DMS53 treated with DMSO at 0.1 percent for 48 hours (cell line): ENCODE measurements around the gene TTLL10.

Source experiments
- DNase-seq: peaks from one replicate; lab custom pipeline; 2025; ENCODE audit not compliant: unreplicated experiment; lab: John Stamatoyannopoulos, UW

The TTLL10 gene

DNA sequence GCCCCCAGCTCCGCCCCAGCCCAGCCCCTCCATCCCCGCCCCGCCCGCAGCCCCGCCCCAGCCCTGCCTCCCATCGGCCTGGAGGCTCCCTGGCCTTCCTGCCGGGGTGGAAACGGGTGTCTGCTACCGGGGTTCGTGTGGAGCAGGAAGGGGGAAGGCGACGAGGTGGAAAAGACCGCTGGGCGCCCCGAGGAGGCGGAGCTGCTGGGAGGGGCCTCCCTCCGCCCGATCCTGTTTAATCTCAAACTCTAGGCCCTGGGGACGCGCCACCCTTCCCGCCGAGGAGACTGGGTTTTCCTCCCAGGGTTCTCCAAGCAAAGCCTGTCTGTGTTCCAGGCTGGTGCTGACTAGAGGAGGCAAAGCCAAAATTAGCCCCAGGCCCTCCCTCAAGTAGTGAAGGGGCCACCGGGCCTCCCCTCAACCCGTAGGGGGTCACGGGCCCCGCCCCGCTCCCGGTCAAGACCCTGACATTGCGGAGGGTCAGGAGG lies 16.2 kb upstream of the TTLL10 start:
- DNase-seq = peak; percentile 69

DNA sequence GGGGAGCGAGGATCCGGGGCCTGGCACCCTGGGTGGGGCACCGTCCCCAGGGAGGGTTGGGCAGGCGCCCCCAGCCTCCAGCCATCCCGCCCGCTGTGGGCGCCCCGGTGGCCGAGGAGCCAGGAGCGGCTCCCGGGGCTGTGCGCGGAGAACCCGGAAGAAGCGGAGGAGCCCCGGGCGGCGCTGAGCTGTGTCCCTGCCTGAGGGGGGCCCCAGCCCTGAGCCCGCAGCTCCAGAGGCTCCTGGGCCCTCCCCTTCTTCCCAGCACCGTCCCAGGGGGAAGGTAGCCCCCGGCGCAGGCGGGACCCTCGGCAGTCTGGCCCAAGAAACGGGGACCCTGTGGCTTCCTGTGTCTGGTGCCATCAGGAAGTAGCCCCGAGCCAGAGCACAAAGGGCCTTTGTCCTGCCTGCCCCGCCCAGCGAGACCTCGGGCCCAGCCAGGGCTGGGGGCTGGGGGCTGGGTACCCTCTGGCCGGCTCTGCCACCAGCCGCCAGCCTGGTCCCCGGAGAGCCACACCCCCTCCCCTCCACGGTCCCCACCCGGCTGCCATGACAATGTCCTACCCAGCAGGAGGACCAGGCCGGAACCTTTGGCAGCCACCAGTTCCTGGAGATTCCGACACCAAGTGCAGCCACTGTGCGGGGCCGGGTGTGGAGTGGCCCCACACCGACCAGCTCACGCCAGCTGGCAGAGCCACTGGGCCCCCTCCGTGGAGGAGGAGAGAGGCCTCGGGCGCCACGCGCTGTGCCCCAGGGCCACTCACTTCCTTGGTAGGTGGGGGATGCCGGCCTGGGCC lies 15.6 kb upstream of the TTLL10 start:
- peak; percentile 12 for DNase-seq

- DNase-seq = no peak
These were observed 13.3 kb upstream of the TTLL10 start for GRCh38 chr1:1160281-1160930.

- no peak for DNase-seq
These were observed 12.5 kb upstream of the TTLL10 start for GRCh38 chr1:1161078-1161682.

GRCh38 chr1:1161683-1162079 lies 12.0 kb upstream of the TTLL10 start:
- DNase-seq = no peak

- DNase-seq = peak; percentile 93
These were observed 10.8 kb upstream of the TTLL10 start for GRCh38 chr1:1162597-1163537.

GRCh38 chr1:1163538-1164070 lies 10.1 kb upstream of the TTLL10 start:
- no peak for DNase-seq

DNA sequence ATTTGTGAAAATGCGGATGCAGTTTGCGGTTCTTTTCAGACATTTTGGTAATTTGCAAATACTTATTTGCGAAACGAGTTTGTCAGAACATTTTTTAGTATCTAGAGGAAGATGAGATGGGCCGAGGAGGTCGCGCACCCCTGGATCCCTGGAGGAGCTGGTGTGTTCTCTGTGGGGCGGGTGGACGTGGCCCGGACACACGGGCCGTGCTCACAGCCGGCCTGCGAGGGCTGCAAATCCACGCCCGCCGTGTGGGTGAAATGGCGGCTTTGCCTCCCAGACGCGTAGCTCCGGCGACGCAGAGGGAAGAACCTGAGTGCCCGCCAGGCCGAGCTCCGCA lies 9.3 kb upstream of the TTLL10 start:
- no peak for DNase-seq

DNA sequence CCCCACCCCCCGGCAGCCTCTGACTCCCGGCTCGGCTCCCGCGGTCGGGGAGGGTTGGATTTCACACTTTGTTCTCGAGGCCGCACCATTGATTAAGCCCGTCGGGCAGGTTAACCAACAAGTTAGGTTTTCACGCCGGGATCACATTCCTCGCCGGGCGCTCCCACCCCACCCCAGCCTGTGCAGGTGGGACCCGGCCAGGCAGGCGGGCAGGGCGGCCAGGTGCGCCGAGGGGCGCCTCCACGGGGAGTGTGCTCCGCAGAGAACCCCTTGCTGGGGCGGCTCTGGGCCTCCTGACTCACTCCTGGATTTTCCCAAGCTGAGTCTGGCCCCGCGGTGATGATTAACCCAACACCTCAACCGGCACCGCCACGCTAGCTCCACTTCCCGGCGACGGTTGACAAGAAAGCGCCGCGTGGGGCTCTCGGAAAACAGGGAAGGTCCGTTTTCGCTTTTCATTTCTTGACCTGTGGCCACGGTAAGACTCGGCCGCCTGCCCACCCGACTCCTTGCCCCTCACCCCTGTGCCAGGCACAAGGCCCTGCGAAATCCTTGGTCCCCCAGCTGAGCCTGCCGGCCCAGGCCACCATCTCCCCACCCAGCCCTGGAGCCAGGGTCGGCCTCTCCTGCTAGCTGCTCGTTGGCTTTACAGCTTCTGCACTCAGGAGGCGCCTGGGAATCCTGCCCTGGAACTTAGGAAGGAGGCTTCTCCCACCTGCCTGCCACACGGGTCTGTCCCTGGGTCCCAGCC lies 8.8 kb upstream of the TTLL10 start:
- DNase-seq = peak; percentile 53

DNA sequence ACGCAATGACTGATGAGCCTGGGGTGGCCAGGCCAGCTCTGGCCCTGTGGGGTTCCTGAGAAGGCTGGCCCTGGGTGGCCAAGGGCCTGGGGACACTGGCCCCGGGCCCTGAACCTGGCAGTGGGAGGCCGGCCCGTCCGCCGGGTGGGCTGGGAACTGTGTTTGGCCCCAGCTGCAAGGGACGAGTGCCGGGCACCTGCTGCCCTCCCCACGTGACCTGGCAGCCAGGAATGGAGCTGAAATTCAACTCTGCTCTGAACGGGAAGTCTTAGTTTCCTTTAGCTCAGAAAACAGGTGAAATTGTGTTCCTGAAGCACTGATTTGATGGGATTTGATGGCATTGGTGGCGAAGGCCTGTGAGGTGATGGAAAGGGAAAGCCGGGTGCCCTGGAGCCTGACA lies 8.2 kb upstream of the TTLL10 start:
- no peak for DNase-seq

DNA sequence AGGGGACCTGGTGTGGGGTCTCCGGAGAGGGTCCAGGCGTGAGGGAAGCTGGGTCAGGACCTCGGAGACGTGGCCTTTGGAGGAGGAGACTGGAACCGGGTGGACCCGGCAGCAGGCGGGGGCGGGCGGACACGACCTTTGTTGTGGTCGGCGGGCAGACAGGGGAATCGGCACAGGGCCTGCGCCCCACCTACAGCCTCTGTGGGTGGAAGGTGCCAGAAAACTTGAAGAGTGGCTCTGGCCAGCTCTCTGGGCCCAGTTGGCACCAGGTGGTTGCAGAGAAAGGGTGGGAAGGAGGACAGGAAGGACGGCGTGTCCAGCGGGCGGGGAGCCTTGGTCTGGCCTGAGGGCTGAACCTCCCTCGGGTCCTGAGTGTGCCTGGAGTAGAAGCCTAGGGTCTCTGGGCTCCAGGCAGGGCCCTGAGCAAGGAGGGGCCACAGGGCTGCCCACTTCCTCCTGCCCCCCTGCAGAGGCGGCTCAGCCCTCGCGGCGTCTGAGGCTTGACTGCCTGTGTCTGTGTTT lies 7.7 kb upstream of the TTLL10 start:
- DNase-seq = no peak

GRCh38 chr1:1166642-1167397 lies 6.9 kb upstream of the TTLL10 start:
- no peak for DNase-seq

DNA sequence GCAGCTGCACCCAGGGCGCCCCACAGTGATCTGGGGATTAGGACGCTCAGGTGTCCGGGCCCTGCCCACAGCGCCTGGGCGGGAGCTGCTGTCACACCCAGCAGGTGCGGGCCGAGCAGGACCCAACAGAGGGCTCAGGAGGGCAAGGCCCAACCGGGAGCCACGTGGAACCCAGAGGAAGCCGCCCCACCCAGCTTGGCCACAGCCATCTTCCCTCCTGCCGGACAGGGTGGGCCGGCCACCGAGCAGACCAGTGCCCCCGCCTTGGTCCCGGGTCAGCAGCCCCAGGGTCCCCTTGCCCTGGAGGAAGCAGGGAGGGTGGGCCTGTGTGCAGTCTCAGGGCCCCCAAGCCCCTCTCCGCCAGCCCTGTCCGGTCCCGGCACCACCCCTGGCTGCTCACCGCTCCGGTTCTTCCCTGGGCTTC lies 6.3 kb upstream of the TTLL10 start:
- DNase-seq = no peak

DNA sequence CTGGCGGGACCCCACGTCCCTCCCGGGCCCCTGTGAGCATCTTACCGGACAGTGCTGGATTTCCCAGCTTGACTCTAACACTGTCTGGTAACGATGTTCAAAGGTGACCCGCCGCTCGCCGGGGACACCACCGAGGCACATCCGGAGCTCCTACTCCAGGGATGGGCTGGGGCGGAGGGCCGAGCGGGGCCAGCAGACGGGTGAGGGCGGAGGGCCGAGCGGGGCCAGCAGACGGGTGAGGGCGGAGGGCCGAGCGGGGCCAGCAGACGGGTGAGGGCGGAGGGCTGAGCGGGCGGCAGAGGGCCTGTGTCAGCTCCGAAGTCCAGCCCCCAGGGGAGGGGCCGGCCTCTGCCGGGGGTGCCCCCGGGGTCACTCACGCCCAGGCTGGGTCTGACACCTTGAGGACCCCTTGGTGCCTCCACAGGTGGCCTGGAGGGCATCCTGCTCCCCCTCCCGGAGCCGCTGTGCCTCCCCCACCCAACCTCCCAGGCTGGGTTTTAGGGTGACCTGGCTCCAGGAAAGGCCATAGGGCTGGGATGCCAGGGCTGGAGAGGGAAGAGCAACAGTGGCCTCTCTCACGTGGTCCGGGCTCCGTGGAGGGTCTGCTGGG lies 5.7 kb upstream of the TTLL10 start:
- no peak for DNase-seq

GRCh38 chr1:1168451-1169411 lies 4.9 kb upstream of the TTLL10 start:
- no peak for DNase-seq

DNA sequence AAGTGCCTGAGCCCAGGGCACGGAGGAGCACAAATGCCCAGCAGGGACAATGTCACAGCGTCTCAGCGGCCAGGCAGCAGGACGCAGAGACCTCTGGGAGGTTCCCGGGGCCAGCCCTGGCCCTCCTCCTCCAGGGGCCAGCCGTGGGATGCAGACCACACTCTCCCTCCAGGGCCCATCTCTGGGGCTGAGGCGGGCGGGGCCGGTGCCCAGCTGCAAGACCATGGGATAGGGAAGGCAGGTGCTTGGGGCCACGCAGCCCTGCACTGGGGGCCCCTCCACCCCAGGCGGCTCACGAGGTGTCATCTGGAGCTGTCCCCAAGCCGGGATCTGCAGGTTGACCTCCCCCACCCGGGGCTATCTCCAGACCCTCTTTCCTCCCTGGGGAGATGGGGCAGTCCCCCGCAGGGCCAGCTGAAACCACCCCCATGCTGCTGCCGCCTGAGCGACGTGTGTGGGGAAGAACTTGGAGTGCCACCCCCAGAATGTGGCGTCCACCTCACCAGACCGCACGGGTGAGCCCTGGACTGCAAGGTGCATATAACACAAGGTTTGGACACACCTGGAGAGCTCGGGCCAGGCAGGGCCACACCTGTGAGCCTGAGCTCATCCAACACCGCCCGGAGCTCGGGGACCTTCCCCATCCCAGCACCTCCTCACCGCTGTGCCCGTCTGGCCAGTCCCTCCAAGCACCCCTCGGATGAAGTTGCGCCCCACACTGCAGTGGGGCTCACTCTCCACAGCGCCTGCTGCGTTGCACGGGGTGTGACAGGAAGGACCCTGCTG lies 4.1 kb upstream of the TTLL10 start:
- DNase-seq = no peak
